Left ventricle myocardium inferior (tissue), 1 donor: Measurements from ENCODE around the gene AUH. TPM values are rescaled to one million over a fixed set of nuclear protein-coding genes. Genes with fewer than 3 reads are reported as not detected.

Experiments
- DNase-seq: peaks from one replicate; pipeline ENCODE4 v3.0.0-alpha.2; 2020
- H3K27ac ChIP-seq: fragments of 200-600 bp; replicated peaks from 2 replicates; pipeline ENCODE4 v1.8.0; 2021
- H3K27me3 ChIP-seq: fragments of 200-600 bp; 2 replicates; pipeline ENCODE4 v1.8.0; 2021; ENCODE audit warnings: low read depth
- H3K36me3 ChIP-seq: fragments of 200-600 bp; 2 replicates; pipeline ENCODE4 v1.8.0; 2021
- H3K4me1 ChIP-seq: fragments of 200-600 bp; 2 replicates; pipeline ENCODE4 v1.8.0; 2021
- H3K4me3 ChIP-seq: fragments of 200-600 bp; 2 replicates; pipeline ENCODE4 v1.8.0; 2021; ENCODE audit warnings: mild to moderate bottlenecking, moderate library complexity
- H3K9me3 ChIP-seq: fragments of 200-600 bp; replicated peaks from 2 replicates; pipeline ENCODE4 v1.8.0; 2021
- CTCF ChIP-seq: fragments of 200-600 bp; IDR thresholded peaks from 2 replicates; pipeline ENCODE4 v1.8.0; 2021; ENCODE audit warnings: antibody characterized with exemption, mild to moderate bottlenecking, borderline replicate concordance
- intact Hi-C: fragments of 100-400 bp; cut with micrococcal nuclease; formaldehyde crosslinking; loops from one replicate; pipeline ENCODE4 v1.11.0; 2022
- total RNA-seq: library from RNA; stranded (reverse); fragmentation: NEBNext Ultra II Directional; extraction: Animal tissue kit (Norgen Biotek cat#: 25700); gene quantifications from one replicate; pipeline ENCODE4 v1.2.1, GENCODE V29; 2021
- donor health status: DM: no; HTN: yes; CAD: no; lungs with severe emphysema.

Gene AUH
- total RNA-seq, 1 donor from 2014 or later, result 44.1 TPM

DNA sequence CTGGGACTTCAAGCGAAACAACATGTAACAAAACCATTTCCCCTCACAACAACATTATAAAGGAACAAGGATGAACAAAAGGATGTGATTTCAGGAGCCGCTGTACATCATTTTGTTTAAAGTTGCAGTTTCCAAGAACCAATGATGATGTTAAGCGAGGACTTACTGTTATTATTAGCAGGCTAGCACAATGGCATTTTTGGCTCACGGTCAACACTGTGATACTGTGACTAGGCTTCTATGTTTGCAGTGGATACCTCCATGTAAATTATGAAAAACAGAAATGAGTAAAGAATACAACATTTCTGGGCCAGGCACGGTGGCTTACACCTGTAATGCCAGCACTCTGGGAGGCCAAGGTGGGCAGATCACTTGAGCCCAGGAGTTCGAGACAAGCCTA lies 113.0 kb downstream of the AUH start:
- H3K36me3 ChIP-seq, result no peaks in the 10 kb centered on the region
- no peaks in the 10 kb centered on the region for H3K27me3 ChIP-seq
- intact Hi-C loops, result no loop called here
- no peak for TF ChIP-seq CTCF
- H3K4me3 ChIP-seq, result no peak overlapping the region
- peaks cover 39% of the 10 kb centered on the region for H3K4me1 ChIP-seq
- DNase-seq, result no peak
- peak overlapping the region; percentile 24 for H3K27ac ChIP-seq
- no peaks in the 10 kb centered on the region for H3K9me3 ChIP-seq

DNA sequence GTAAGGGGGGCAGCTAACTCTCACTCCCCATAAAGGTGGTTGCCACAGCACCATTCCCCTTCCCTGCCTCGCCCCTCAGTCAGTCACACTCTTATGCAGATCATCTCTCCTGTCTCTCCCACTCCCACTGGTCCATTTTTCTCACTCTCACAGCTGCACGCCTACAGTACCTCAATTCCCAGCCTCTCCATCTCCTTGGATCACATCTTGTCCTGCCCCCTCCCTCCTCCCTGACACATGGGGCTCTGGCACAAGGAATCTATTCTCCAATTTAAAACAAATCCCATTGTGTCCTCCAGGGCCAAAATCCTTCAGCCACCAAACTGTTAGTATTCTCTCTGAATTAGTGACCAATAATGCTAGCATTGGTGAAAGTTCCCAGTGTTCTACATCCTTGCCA lies 114.4 kb downstream of the AUH start:
- peaks cover 35% of the 10 kb centered on the region for H3K4me1 ChIP-seq
- no peaks in the 10 kb centered on the region for H3K9me3 ChIP-seq
- DNase-seq, result no peak
- intact Hi-C loops, result no loop called here
- H3K36me3 ChIP-seq, result no peaks in the 10 kb centered on the region
- no peak overlapping the region for H3K27ac ChIP-seq
- no peaks in the 10 kb centered on the region for H3K27me3 ChIP-seq
- TF ChIP-seq CTCF, result no peak
- H3K4me3 ChIP-seq, result no peak overlapping the region

GRCh38 chr9:91246846-91247245 lies 114.9 kb downstream of the AUH start:
- H3K9me3 ChIP-seq, result no peaks in the 10 kb centered on the region
- H3K27ac ChIP-seq, result no peak overlapping the region
- TF ChIP-seq CTCF, result no peak
- H3K4me1 ChIP-seq, result peaks cover 40% of the 10 kb centered on the region
- intact Hi-C loops, result no loop called here
- no peak overlapping the region for H3K4me3 ChIP-seq
- DNase-seq, result no peak
- no peaks in the 10 kb centered on the region for H3K27me3 ChIP-seq
- H3K36me3 ChIP-seq, result no peaks in the 10 kb centered on the region

- Histone ChIP-seq H3K27me3 (no peaks in the 10 kb centered on the region), H3K36me3 (no peaks in the 10 kb centered on the region), H3K4me3 (no peak overlapping the region), H3K27ac (no peak overlapping the region), H3K9me3 (no peaks in the 10 kb centered on the region), H3K4me1 (peaks cover 42% of the 10 kb centered on the region)
- DNase-seq, result no peak
- intact Hi-C loops, result no loop called here
- TF ChIP-seq CTCF, result no peak
Measured at GRCh38 chr9:91245431-91246313, 116.0 kb downstream of the AUH start.

DNA sequence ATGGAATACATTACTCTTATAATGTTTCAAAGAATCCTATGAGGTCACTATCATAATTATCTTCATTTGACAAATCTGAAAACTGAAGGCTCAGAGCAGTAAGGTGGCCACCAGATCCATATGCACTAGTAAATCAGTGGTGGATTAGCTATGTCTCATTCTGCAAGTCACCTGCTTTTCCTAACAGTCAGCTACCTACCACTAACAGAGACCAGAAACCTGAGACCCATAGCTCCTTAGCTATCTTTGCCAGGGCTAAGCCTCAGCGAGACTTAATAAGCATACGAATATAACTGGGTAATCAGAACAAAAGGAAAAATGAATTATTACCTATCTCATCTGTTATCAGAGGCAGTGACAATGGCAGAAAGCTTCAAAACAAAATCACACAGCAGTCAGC lies 118.7 kb downstream of the AUH start:
- Histone ChIP-seq H3K4me3 (no peak overlapping the region), H3K27ac (no peak overlapping the region), H3K36me3 (no peaks in the 10 kb centered on the region), H3K27me3 (no peaks in the 10 kb centered on the region), H3K9me3 (no peaks in the 10 kb centered on the region), H3K4me1 (peaks cover 31% of the 10 kb centered on the region)
- TF ChIP-seq CTCF, result no peak
- intact Hi-C loops, result no loop called here
- DNase-seq, result no peak
